Panc1 (cell line): ENCODE results near the gene PLB1. TPM values are rescaled to one million over a fixed set of nuclear protein-coding genes. Genes with fewer than 3 reads are reported as not detected.

Source experiments
- ATAC-seq: fragments of 200-7000 bp; cut with Tn5 transposase; 2 replicates; pipeline ENCODE4 v1.9.1; 2020; ENCODE audit warnings: mild to moderate bottlenecking, moderate library complexity
- BruUV-seq: library from RNA; stranded (reverse); fragments of 400-500 nt; replicated peaks from 2 replicates; lab custom pipeline; 2021; lab: Mats Ljungman, UMichigan
- CTCF ChIA-PET: fragments of 300-600 bp; sonication (Branson Sonifier 250); formaldehyde crosslinking; loops from one replicate; lab custom pipeline; 2022; ENCODE audit warnings: antibody characterized with exemption; lab: Charles Lee
- POLR2A ChIA-PET: fragments of 300-600 bp; sonication (Branson Sonifier 250); formaldehyde crosslinking; loops from one replicate; lab custom pipeline; 2022; ENCODE audit warnings: antibody characterized with exemption; lab: Charles Lee
- DNase-seq: peaks from one replicate; pipeline ENCODE4 v3.0.0-alpha.2; 2010; ENCODE audit warnings: low read depth, low spot score
- H3K27ac ChIP-seq: 2 replicates; pipeline ENCODE4 v1.5.1; 2011; ENCODE audit warnings: mild to moderate bottlenecking, low read length, inconsistent platforms
- H3K27me3 ChIP-seq: fragments of 200-500 bp; sonication (Bioruptor generic); 2 replicates; pipeline ENCODE4 v1.6.0; 2014; ENCODE audit warnings: low read length, inconsistent platforms; ENCODE audit not compliant: control insufficient read depth, insufficient read depth
- H3K36me3 ChIP-seq: fragments of 200-500 bp; sonication (Bioruptor generic); 2 replicates; pipeline ENCODE4 v1.5.1; 2014; ENCODE audit warnings: inconsistent platforms, mild to moderate bottlenecking, low read length, moderate library complexity; ENCODE audit not compliant: control insufficient read depth, insufficient read depth
- H3K4me1 ChIP-seq: 2 replicates; pipeline ENCODE4 v1.5.1; 2011; ENCODE audit warnings: inconsistent platforms, mild to moderate bottlenecking, low read length, moderate library complexity; ENCODE audit not compliant: control insufficient read depth, insufficient read depth
- H3K4me3 ChIP-seq, 2 experiments: 2 replicates each; pipeline ENCODE4 v1.5.1; 2011 to 2012; ENCODE audit warnings: low read depth in 2 of 2, low read length in 2 of 2, mild to moderate bottlenecking in 2 of 2, inconsistent platforms in 1 of 2, moderate library complexity in 1 of 2
- H3K9me3 ChIP-seq: fragments of 200-500 bp; sonication (Bioruptor generic); 2 replicates; pipeline ENCODE4 v1.5.1; 2014; ENCODE audit warnings: low read depth, mild to moderate bottlenecking, inconsistent platforms, low read length, moderate library complexity; ENCODE audit not compliant: control insufficient read depth, insufficient read depth
- CTCF ChIP-seq: fragments of 450-650 bp; IDR thresholded peaks from 2 replicates; pipeline ENCODE4 v1.5.1; 2017; ENCODE audit warnings: mild to moderate bottlenecking
- POLR2AphosphoS5 ChIP-seq: IDR thresholded peaks from 2 replicates; pipeline ENCODE4 v1.6.1; 2012; ENCODE audit warnings: mild to moderate bottlenecking, low read depth, low read length, moderate library complexity
- REST ChIP-seq, 2 experiments: IDR thresholded peaks; 2 replicates each; pipeline ENCODE4 v1.6.1; 2011 to 2012; ENCODE audit warnings: low read depth in 2 of 2, control low read depth in 1 of 2, low read length in 1 of 2, mild to moderate bottlenecking in 1 of 2, moderate library complexity in 1 of 2; ENCODE audit not compliant: insufficient read depth in 1 of 2
- SIN3A ChIP-seq: IDR thresholded peaks from 2 replicates; pipeline ENCODE4 v1.6.1; 2012; ENCODE audit warnings: low read depth, mild to moderate bottlenecking, low read length, moderate library complexity, borderline replicate concordance; ENCODE audit not compliant: insufficient read depth
- TCF7L2 ChIP-seq: IDR thresholded peaks from 2 replicates; pipeline ENCODE4 v1.6.1; 2011; ENCODE audit warnings: mild to moderate bottlenecking, low read depth, low read length, inconsistent platforms
- in situ Hi-C: cut with HindIII; loops from 2 replicates; pipeline ENCODE4 v1.10.0; 2016; ENCODE audit warnings: low sequenced_read_pairs, low pct_unique_long_range_greater_than_20kb
- intact Hi-C: fragments of 100-400 bp; cut with micrococcal nuclease; formaldehyde crosslinking; loops from one replicate; pipeline ENCODE4 v1.10.0; 2022; ENCODE audit not compliant: unreplicated experiment
- total RNA-seq: library from RNA; stranded (reverse); gene quantifications from one replicate; pipeline ENCODE4 v1.2.1, GENCODE V29; 2021; ENCODE audit not compliant: unreplicated experiment

Gene PLB1
- total RNA-seq, 1 experiment from 2014 or later: 0.80 TPM

GRCh38 chr2:28533044-28533680 lies 37.3 kb downstream of the PLB1 start:
- H3K4me1 ChIP-seq: no peaks in the 10 kb centered on the region; the same call in 1 of the 2 replicates
- no peak for DNase-seq
- ATAC-seq: no peak
- H3K27ac ChIP-seq: no peak overlapping the region
- ChIA-PET POLR2A (no interaction called here), CTCF (no interaction called here)
- TF ChIP-seq TCF7L2: no peak
- TF ChIP-seq SIN3A: no peak
- no peak for TF ChIP-seq REST (IDR thresholded peaks at IDR 0.05; ENCODE audit: insufficient read depth in 1 of 2, low read depth in 2 of 2, low read length in 1 of 2)
- TF ChIP-seq CTCF: no peak
- TF ChIP-seq POLR2AphosphoS5: no peak
- H3K27me3 ChIP-seq: peaks cover 4% of the 10 kb centered on the region
- in situ Hi-C loops (no loop called here), intact Hi-C loops (no loop called here)
- H3K4me3 ChIP-seq: no peak overlapping the region
- H3K9me3 ChIP-seq: no peaks in the 10 kb centered on the region
- H3K36me3 ChIP-seq: no peaks in the 10 kb centered on the region
- BruUV-seq: no TSS peak

- Histone ChIP-seq H3K27ac (no peak overlapping the region), H3K4me3 (no peak overlapping the region), H3K4me1 (no peaks in the 10 kb centered on the region; the same call in 1 of the 2 replicates), H3K9me3 (no peaks in the 10 kb centered on the region), H3K27me3 (peaks cover 4% of the 10 kb centered on the region), H3K36me3 (no peaks in the 10 kb centered on the region)
- BruUV-seq: no TSS peak
- ATAC-seq (no peak), DNase-seq (no peak)
- ChIA-PET POLR2A (no interaction called here), CTCF (no interaction called here)
- in situ Hi-C loops: no loop called here
- intact Hi-C loops: no loop called here
- TF ChIP-seq CTCF: no peak
- TF ChIP-seq TCF7L2: no peak
- TF ChIP-seq SIN3A: no peak
- no peak for TF ChIP-seq POLR2AphosphoS5
- no peak for TF ChIP-seq REST (IDR thresholded peaks at IDR 0.05; ENCODE audit: insufficient read depth in 1 of 2, low read depth in 2 of 2, low read length in 1 of 2)
These were observed 39.0 kb downstream of the PLB1 start for GRCh38 chr2:28534817-28535216.
